ENCODE data around the gene ATP13A3.

ATP13A3 gene

GRCh38 chr3:194464692-194465091 lies 22.1 kb downstream of the ATP13A3 start:
- no peaks in the 10 kb centered on the region for H3K27me3 ChIP-seq (ENCODE audit: control insufficient read depth in 1 of 2, insufficient read depth in 2 of 2, low read length in 2 of 2)
- no peak overlapping the region for H3K9ac ChIP-seq (ENCODE audit: low read length in 2 of 2)
- no peaks in the 10 kb centered on the region for H3K36me3 ChIP-seq (ENCODE audit: control insufficient read depth in 2 of 2, insufficient read depth in 2 of 2, low read length in 2 of 2)
- no peaks in the 10 kb centered on the region for H3K4me1 ChIP-seq (ENCODE audit: control insufficient read depth, insufficient read depth, low read length)
- H3K4me3 ChIP-seq (ENCODE audit: low read length in 2 of 2) = no peak overlapping the region
- H3K9me3 ChIP-seq (ENCODE audit: control insufficient read depth in 2 of 2, low read length in 2 of 2) = no peaks in the 10 kb centered on the region
- no peak overlapping the region for H3K27ac ChIP-seq (ENCODE audit: low read length)

DNA sequence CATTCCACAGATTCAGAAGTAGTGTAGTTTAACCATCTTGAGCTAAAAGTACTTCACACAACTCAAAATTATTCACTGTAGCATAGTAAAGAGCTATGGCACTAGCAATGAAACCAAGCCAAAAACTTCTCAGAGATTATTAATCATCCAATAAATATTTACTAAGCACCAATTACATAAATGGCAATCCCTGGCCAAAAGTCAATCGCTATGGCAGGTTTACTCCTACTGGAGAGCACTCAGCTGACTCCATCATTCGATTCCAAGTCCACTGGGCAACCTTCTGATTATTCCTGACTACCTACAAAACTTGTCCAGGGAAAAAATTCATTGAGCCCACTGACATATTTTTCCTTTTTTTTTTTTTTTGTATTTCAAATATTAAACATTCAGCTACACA lies 23.9 kb downstream of the ATP13A3 start:
- no peaks in the 10 kb centered on the region for H3K9me3 ChIP-seq (ENCODE audit: control insufficient read depth in 2 of 2, low read length in 2 of 2)
- no peak overlapping the region for H3K9ac ChIP-seq (ENCODE audit: low read length in 2 of 2)
- no peaks in the 10 kb centered on the region for H3K4me1 ChIP-seq (ENCODE audit: control insufficient read depth, insufficient read depth, low read length)
- H3K36me3 ChIP-seq (ENCODE audit: control insufficient read depth in 2 of 2, insufficient read depth in 2 of 2, low read length in 2 of 2) = peaks cover 0 to 2% of the 10 kb centered on the region in 2 donors
- no peak overlapping the region for H3K27ac ChIP-seq (ENCODE audit: low read length)
- no peaks in the 10 kb centered on the region for H3K27me3 ChIP-seq (ENCODE audit: control insufficient read depth in 1 of 2, insufficient read depth in 2 of 2, low read length in 2 of 2)
- H3K4me3 ChIP-seq (ENCODE audit: low read length in 2 of 2) = no peak overlapping the region

GRCh38 chr3:194460566-194460965 lies 26.2 kb downstream of the ATP13A3 start:
- Histone ChIP-seq H3K27me3 (ENCODE audit: control insufficient read depth in 1 of 2, insufficient read depth in 2 of 2, low read length in 2 of 2) (no peaks in the 10 kb centered on the region), H3K36me3 (ENCODE audit: control insufficient read depth in 2 of 2, insufficient read depth in 2 of 2, low read length in 2 of 2) (peaks cover 0 to 2% of the 10 kb centered on the region in 2 donors), H3K9ac (ENCODE audit: low read length in 2 of 2) (no peak overlapping the region), H3K27ac (ENCODE audit: low read length) (no peak overlapping the region), H3K4me3 (ENCODE audit: low read length in 2 of 2) (no peak overlapping the region), H3K9me3 (ENCODE audit: control insufficient read depth in 2 of 2, low read length in 2 of 2) (no peaks in the 10 kb centered on the region), H3K4me1 (ENCODE audit: control insufficient read depth, insufficient read depth, low read length) (no peaks in the 10 kb centered on the region)

DNA sequence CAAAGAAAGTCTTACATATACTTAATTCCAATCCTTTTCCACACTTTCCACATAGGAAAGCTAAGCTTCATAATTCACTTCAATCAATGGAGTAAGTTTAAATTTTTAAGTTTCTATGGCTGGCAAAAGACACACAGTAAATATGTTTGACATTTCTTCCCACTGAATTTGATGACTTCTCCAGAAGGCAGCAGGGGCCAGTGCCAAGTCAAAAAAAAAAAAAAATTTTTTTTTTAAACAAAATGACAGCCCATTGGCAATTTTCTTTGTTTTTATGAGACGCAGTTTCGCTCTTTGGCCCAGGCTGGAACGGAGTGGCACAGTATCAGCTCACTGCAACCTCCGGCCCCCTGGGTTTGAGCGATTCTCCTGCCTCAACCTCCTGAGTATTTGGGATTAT lies 28.7 kb downstream of the ATP13A3 start:
- Histone ChIP-seq H3K27me3 (ENCODE audit: control insufficient read depth in 1 of 2, insufficient read depth in 2 of 2, low read length in 2 of 2) (no peaks in the 10 kb centered on the region), H3K9me3 (ENCODE audit: control insufficient read depth in 2 of 2, low read length in 2 of 2) (no peaks in the 10 kb centered on the region), H3K27ac (ENCODE audit: low read length) (no peak overlapping the region), H3K36me3 (ENCODE audit: control insufficient read depth in 2 of 2, insufficient read depth in 2 of 2, low read length in 2 of 2) (peaks cover 6 to 11% of the 10 kb centered on the region in 2 donors), H3K9ac (ENCODE audit: low read length in 2 of 2) (no peak overlapping the region), H3K4me3 (ENCODE audit: low read length in 2 of 2) (no peak overlapping the region), H3K4me1 (ENCODE audit: control insufficient read depth, insufficient read depth, low read length) (no peaks in the 10 kb centered on the region)

DNA sequence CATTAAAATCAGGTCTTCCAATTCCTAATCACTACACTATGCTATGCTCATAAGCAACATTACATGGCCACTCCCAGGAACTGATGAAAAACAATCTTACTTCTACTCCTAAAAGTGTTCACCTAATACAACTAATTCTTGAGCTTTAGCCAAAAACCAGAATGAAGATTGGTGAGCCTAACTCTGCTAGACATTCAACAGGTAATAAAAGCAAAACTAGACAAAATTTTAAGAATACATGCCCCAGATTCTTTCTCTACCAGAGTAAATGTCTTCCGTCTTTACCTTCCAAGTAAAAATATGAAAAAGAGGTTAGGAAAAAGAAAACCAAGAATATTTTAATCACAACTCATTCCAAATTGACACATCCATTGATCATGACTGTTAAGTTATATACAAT lies 31.3 kb downstream of the ATP13A3 start:
- Histone ChIP-seq H3K9ac (ENCODE audit: low read length in 2 of 2) (no peak overlapping the region), H3K27me3 (ENCODE audit: control insufficient read depth in 1 of 2, insufficient read depth in 2 of 2, low read length in 2 of 2) (no peaks in the 10 kb centered on the region), H3K27ac (ENCODE audit: low read length) (no peak overlapping the region), H3K4me1 (ENCODE audit: control insufficient read depth, insufficient read depth, low read length) (no peaks in the 10 kb centered on the region), H3K36me3 (ENCODE audit: control insufficient read depth in 2 of 2, insufficient read depth in 2 of 2, low read length in 2 of 2) (peaks cover 11 to 17% of the 10 kb centered on the region in 2 donors), H3K4me3 (ENCODE audit: low read length in 2 of 2) (no peak overlapping the region), H3K9me3 (ENCODE audit: control insufficient read depth in 2 of 2, low read length in 2 of 2) (no peaks in the 10 kb centered on the region)

DNA sequence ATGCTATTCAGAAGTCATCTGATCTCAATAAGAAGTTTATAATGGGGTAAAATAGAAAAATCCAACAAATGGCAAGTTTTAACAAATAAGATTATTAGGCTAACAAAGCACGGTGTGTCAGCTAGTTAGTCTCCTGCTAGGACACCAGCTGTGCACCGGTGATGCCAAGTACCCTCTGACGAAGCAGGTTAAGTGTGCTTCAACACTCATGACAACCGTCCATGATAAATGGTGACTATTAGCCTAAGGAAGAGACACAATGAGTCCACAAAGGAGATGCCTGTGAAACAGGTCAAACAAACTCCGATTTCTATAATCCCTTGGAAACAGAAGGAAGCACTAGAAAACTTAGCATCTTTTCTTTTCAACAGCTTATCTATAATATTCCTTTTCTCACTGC lies 36.5 kb downstream of the ATP13A3 start:
- Histone ChIP-seq H3K36me3 (ENCODE audit: control insufficient read depth in 2 of 2, insufficient read depth in 2 of 2, low read length in 2 of 2) (peaks cover 17 to 49% of the 10 kb centered on the region in 2 donors), H3K9me3 (ENCODE audit: control insufficient read depth in 2 of 2, low read length in 2 of 2) (no peaks in the 10 kb centered on the region), H3K27ac (ENCODE audit: low read length) (no peak overlapping the region), H3K4me1 (ENCODE audit: control insufficient read depth, insufficient read depth, low read length) (no peaks in the 10 kb centered on the region), H3K27me3 (ENCODE audit: control insufficient read depth in 1 of 2, insufficient read depth in 2 of 2, low read length in 2 of 2) (no peaks in the 10 kb centered on the region), H3K4me3 (ENCODE audit: low read length in 2 of 2) (no peak overlapping the region), H3K9ac (ENCODE audit: low read length in 2 of 2) (no peak overlapping the region)

- no peak overlapping the region for H3K4me3 ChIP-seq (ENCODE audit: low read length in 2 of 2)
- H3K9me3 ChIP-seq (ENCODE audit: control insufficient read depth in 2 of 2, low read length in 2 of 2) = no peaks in the 10 kb centered on the region
- peaks cover 17 to 54% of the 10 kb centered on the region in 2 donors for H3K36me3 ChIP-seq (ENCODE audit: control insufficient read depth in 2 of 2, insufficient read depth in 2 of 2, low read length in 2 of 2)
- H3K4me1 ChIP-seq (ENCODE audit: control insufficient read depth, insufficient read depth, low read length) = no peaks in the 10 kb centered on the region
- H3K27ac ChIP-seq (ENCODE audit: low read length) = no peak overlapping the region
- no peaks in the 10 kb centered on the region for H3K27me3 ChIP-seq (ENCODE audit: control insufficient read depth in 1 of 2, insufficient read depth in 2 of 2, low read length in 2 of 2)
- H3K9ac ChIP-seq (ENCODE audit: low read length in 2 of 2) = no peak overlapping the region
These were observed 36.9 kb downstream of the ATP13A3 start for GRCh38 chr3:194449913-194450312.

- no peak overlapping the region for H3K27ac ChIP-seq (ENCODE audit: low read length)
- peaks cover 13 to 44% of the 10 kb centered on the region in 2 donors for H3K36me3 ChIP-seq (ENCODE audit: control insufficient read depth in 2 of 2, insufficient read depth in 2 of 2, low read length in 2 of 2)
- H3K4me1 ChIP-seq (ENCODE audit: control insufficient read depth, insufficient read depth, low read length) = no peaks in the 10 kb centered on the region
- no peaks in the 10 kb centered on the region for H3K27me3 ChIP-seq (ENCODE audit: control insufficient read depth in 1 of 2, insufficient read depth in 2 of 2, low read length in 2 of 2)
- no peaks in the 10 kb centered on the region for H3K9me3 ChIP-seq (ENCODE audit: control insufficient read depth in 2 of 2, low read length in 2 of 2)
- H3K9ac ChIP-seq (ENCODE audit: low read length in 2 of 2) = no peak overlapping the region
- H3K4me3 ChIP-seq (ENCODE audit: low read length in 2 of 2) = no peak overlapping the region
These were observed 39.1 kb downstream of the ATP13A3 start for GRCh38 chr3:194447657-194448056.

DNA sequence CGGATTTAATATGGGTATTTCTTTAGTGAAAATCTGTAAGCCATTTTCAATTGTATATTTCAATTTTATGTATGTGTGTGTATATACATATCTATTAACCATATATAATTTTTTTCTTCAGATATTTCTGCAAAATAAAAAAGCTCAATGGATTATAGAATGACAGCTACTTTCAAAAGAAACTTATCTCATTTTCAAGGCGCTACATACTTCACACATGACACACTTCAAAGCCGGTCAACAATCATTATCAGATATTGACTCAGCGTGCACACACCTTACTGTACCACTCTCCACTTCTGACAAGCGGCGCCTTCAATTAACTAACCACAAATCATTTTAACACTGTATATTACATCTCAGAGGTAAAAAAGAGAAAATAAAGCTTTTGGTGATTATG lies 39.6 kb downstream of the ATP13A3 start:
- H3K9ac ChIP-seq (ENCODE audit: low read length in 2 of 2) = no peak overlapping the region
- peaks cover 13 to 42% of the 10 kb centered on the region in 2 donors for H3K36me3 ChIP-seq (ENCODE audit: control insufficient read depth in 2 of 2, insufficient read depth in 2 of 2, low read length in 2 of 2)
- no peaks in the 10 kb centered on the region for H3K9me3 ChIP-seq (ENCODE audit: control insufficient read depth in 2 of 2, low read length in 2 of 2)
- H3K4me3 ChIP-seq (ENCODE audit: low read length in 2 of 2) = no peak overlapping the region
- H3K27me3 ChIP-seq (ENCODE audit: control insufficient read depth in 1 of 2, insufficient read depth in 2 of 2, low read length in 2 of 2) = no peaks in the 10 kb centered on the region
- H3K27ac ChIP-seq (ENCODE audit: low read length) = no peak overlapping the region
- no peaks in the 10 kb centered on the region for H3K4me1 ChIP-seq (ENCODE audit: control insufficient read depth, insufficient read depth, low read length)

GRCh38 chr3:194446754-194447153 lies 40.0 kb downstream of the ATP13A3 start:
- Histone ChIP-seq H3K4me1 (ENCODE audit: control insufficient read depth, insufficient read depth, low read length) (no peaks in the 10 kb centered on the region), H3K27ac (ENCODE audit: low read length) (no peak overlapping the region), H3K9ac (ENCODE audit: low read length in 2 of 2) (no peak overlapping the region), H3K36me3 (ENCODE audit: control insufficient read depth in 2 of 2, insufficient read depth in 2 of 2, low read length in 2 of 2) (peaks cover 13 to 39% of the 10 kb centered on the region in 2 donors), H3K4me3 (ENCODE audit: low read length in 2 of 2) (no peak overlapping the region), H3K9me3 (ENCODE audit: control insufficient read depth in 2 of 2, low read length in 2 of 2) (no peaks in the 10 kb centered on the region), H3K27me3 (ENCODE audit: control insufficient read depth in 1 of 2, insufficient read depth in 2 of 2, low read length in 2 of 2) (no peaks in the 10 kb centered on the region)

DNA sequence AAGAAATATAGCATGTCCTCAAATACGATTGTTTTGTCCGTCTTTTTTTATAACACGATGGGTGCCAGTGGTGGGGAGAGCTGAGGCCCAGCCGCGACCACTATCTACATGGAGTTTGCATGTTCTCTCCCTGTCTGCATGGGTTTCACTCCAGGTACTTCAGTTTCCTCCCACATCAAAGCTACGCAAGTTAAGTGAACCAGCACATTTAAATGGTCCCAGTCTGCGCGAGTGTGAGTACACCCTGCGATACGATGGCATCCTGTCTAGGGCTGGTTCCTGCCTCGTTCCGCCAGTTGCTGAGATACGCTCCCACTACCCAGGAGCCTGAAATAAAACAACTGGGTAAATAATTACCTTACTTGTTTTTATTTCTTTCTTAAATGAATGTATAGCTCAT lies 40.6 kb downstream of the ATP13A3 start:
- H3K27ac ChIP-seq (ENCODE audit: low read length) = no peak overlapping the region
- peaks cover 8 to 39% of the 10 kb centered on the region in 2 donors for H3K36me3 ChIP-seq (ENCODE audit: control insufficient read depth in 2 of 2, insufficient read depth in 2 of 2, low read length in 2 of 2)
- H3K4me1 ChIP-seq (ENCODE audit: control insufficient read depth, insufficient read depth, low read length) = no peaks in the 10 kb centered on the region
- H3K9me3 ChIP-seq (ENCODE audit: control insufficient read depth in 2 of 2, low read length in 2 of 2) = no peaks in the 10 kb centered on the region
- H3K27me3 ChIP-seq (ENCODE audit: control insufficient read depth in 1 of 2, insufficient read depth in 2 of 2, low read length in 2 of 2) = no peaks in the 10 kb centered on the region
- no peak overlapping the region for H3K9ac ChIP-seq (ENCODE audit: low read length in 2 of 2)
- H3K4me3 ChIP-seq (ENCODE audit: low read length in 2 of 2) = no peak overlapping the region

Measured in stomach smooth muscle (tissue), 2 donors.